HEK293T (cell line): ENCODE results near the gene CNGA4.
"Not testable (repeated sequence)": the region's sequence is repeated elsewhere in the genome, so short reads cannot be mapped to it uniquely, and the experiment has no call there.

Experiments used
- CTCF ChIA-PET: fragments of 350-600 bp; formaldehyde crosslinking; extraction: SDS; loops from one replicate; lab custom pipeline; 2021; ENCODE audit warnings: antibody characterized with exemption, inconsistent platforms; lab: Yijun Ruan, JAX
- POLR2A ChIA-PET: fragments of 350-600 bp; formaldehyde crosslinking; extraction: SDS; loops from one replicate; lab custom pipeline; 2020; ENCODE audit warnings: antibody characterized with exemption, inconsistent platforms; lab: Yijun Ruan, JAX
- DNase-seq: peaks from one replicate; pipeline ENCODE4 v3.0.0; 2012; ENCODE audit warnings: mixed read lengths; ENCODE audit errors: extremely low spot score
- ARNT ChIP-seq: fragments of 450-650 bp; IDR thresholded peaks from 2 replicates; pipeline ENCODE4 v1.6.1; 2017; ENCODE audit warnings: mild to moderate bottlenecking
- BHLHE40 ChIP-seq: fragments of 450-650 bp; IDR thresholded peaks from 2 replicates; pipeline ENCODE4 v1.6.1; 2016; ENCODE audit warnings: mild to moderate bottlenecking, moderate library complexity, borderline replicate concordance
- CTBP1 ChIP-seq: fragments of 450-650 bp; IDR thresholded peaks from 2 replicates; pipeline ENCODE4 v1.6.1; 2016; ENCODE audit warnings: borderline replicate concordance
- ELF4 ChIP-seq: fragments of 450-650 bp; IDR thresholded peaks from 2 replicates; pipeline ENCODE4 v1.6.1; 2017; ENCODE audit warnings: antibody characterized with exemption
- FOXA1 ChIP-seq: fragments of 450-650 bp; IDR thresholded peaks from 2 replicates; pipeline ENCODE4 v1.6.1; 2016; ENCODE audit warnings: mild to moderate bottlenecking
- FOXK2 ChIP-seq: fragments of 450-650 bp; IDR thresholded peaks from 2 replicates; pipeline ENCODE4 v1.6.1; 2016; ENCODE audit warnings: mild to moderate bottlenecking
- FOXM1 ChIP-seq: fragments of 450-650 bp; IDR thresholded peaks from 2 replicates; pipeline ENCODE4 v1.6.1; 2017; ENCODE audit warnings: mild to moderate bottlenecking, borderline replicate concordance
- HDGF ChIP-seq: fragments of 450-650 bp; IDR thresholded peaks from 2 replicates; pipeline ENCODE4 v1.6.1; 2017; ENCODE audit warnings: antibody characterized with exemption, borderline replicate concordance
- L3MBTL2 ChIP-seq: fragments of 450-650 bp; conservative IDR thresholded peaks from 2 replicates; pipeline ENCODE4 v1.6.1; 2016; ENCODE audit warnings: mild to moderate bottlenecking
- LEF1 ChIP-seq: fragments of 450-650 bp; IDR thresholded peaks from 2 replicates; pipeline ENCODE4 v1.6.1; 2017; ENCODE audit warnings: mild to moderate bottlenecking, borderline replicate concordance
- NFRKB ChIP-seq: fragments of 450-650 bp; IDR thresholded peaks from 2 replicates; pipeline ENCODE4 v1.6.1; 2016; ENCODE audit warnings: mild to moderate bottlenecking, moderate library complexity
- PKNOX1 ChIP-seq: fragments of 450-650 bp; IDR thresholded peaks from 2 replicates; pipeline ENCODE4 v1.6.1; 2016
- SP1 ChIP-seq: fragments of 450-650 bp; IDR thresholded peaks from 2 replicates; pipeline ENCODE4 v1.6.1; 2017
- SUZ12 ChIP-seq: fragments of 450-650 bp; IDR thresholded peaks from 2 replicates; pipeline ENCODE4 v1.6.1; 2016; ENCODE audit warnings: mild to moderate bottlenecking
- TARDBP ChIP-seq: fragments of 450-650 bp; IDR thresholded peaks from 2 replicates; pipeline ENCODE4 v1.6.1; 2016
- ZNF384 ChIP-seq: fragments of 450-650 bp; IDR thresholded peaks from 2 replicates; pipeline ENCODE4 v1.6.1; 2016

Gene CNGA4

GRCh38 chr11:6241316-6241715 lies 2.4 kb downstream of the CNGA4 start:
- no peak for TF ChIP-seq PKNOX1
- TF ChIP-seq NFRKB: no peak
- no peak for TF ChIP-seq ELF4
- TF ChIP-seq SP1: no peak
- no peak for TF ChIP-seq LEF1
- no peak for TF ChIP-seq HDGF
- TF ChIP-seq FOXK2: no peak
- TF ChIP-seq FOXM1: no peak
- no peak for TF ChIP-seq BHLHE40
- TF ChIP-seq CTBP1: no peak
- no peak for TF ChIP-seq FOXA1
- no peak for TF ChIP-seq TARDBP
- no peak for TF ChIP-seq L3MBTL2
- TF ChIP-seq ARNT: no peak
- TF ChIP-seq SUZ12: no peak
- ChIA-PET POLR2A (no interaction called here), CTCF (no interaction called here)
- no peak for DNase-seq

GRCh38 chr11:6245536-6245935 lies 6.6 kb downstream of the CNGA4 start:
- TF ChIP-seq LEF1 (no peak), CTBP1 (no peak), FOXK2 (no peak), BHLHE40 (no peak), HDGF (no peak), PKNOX1 (no peak), FOXA1 (no peak), SP1 (no peak), SUZ12 (no peak), ELF4 (no peak), NFRKB (no peak), ARNT (no peak)
- POLR2A ChIA-PET: interaction anchor here (0.9 kb wide), 1 partner anchor 11 kb away, joined by 3 read pairs; the partner anchor contains the start of gene FHIP1B
- no peak for DNase-seq
- CTCF ChIA-PET: no interaction called here

GRCh38 chr11:6248248-6248647 lies 9.4 kb downstream of the CNGA4 start:
- ChIA-PET POLR2A (no interaction called here), CTCF (interaction anchor here (1.9 kb wide), 1 partner anchor 10 kb away, joined by 6 read pairs; no protein-coding TSS in a partner anchor)
- no peak for DNase-seq
- no peak for TF ChIP-seq FOXM1
- no peak for TF ChIP-seq BHLHE40
- TF ChIP-seq PKNOX1: no peak
- no peak for TF ChIP-seq SP1
- no peak for TF ChIP-seq LEF1
- TF ChIP-seq SUZ12: no peak
- no peak for TF ChIP-seq CTBP1
- no peak for TF ChIP-seq FOXK2
- TF ChIP-seq ARNT: no peak
- no peak for TF ChIP-seq HDGF
- no peak for TF ChIP-seq FOXA1
- TF ChIP-seq ZNF384: no peak
- no peak for TF ChIP-seq L3MBTL2
- TF ChIP-seq ELF4: no peak
- no peak for TF ChIP-seq TARDBP
- no peak for TF ChIP-seq NFRKB

- POLR2A ChIA-PET, DNase-seq: not testable (repeated sequence)
- CTCF ChIA-PET: interaction anchor here (0.9 to 1.9 kb wide), 2 partner anchors 9 to 56 kb away, joined by 4 to 6 read pairs; no protein-coding TSS in a partner anchor
Measured at GRCh38 chr11:6248897-6249296, 10.0 kb downstream of the CNGA4 start.

- DNase-seq: no peak
- no peak for TF ChIP-seq ZNF384
- no peak for TF ChIP-seq BHLHE40
- no peak for TF ChIP-seq TARDBP
- no peak for TF ChIP-seq ELF4
- no peak for TF ChIP-seq PKNOX1
- TF ChIP-seq FOXA1: no peak
- TF ChIP-seq FOXM1: no peak
- no peak for TF ChIP-seq SP1
- no peak for TF ChIP-seq LEF1
- POLR2A ChIA-PET: interaction anchor here (1.5 kb wide), 1 partner anchor 15 kb away, joined by 7 read pairs; the partner anchor contains the start of gene FHIP1B
- CTCF ChIA-PET: interaction anchor here (0.5 to 2.3 kb wide), 7 partner anchors 8 to 738 kb away, joined by 3 to 22 read pairs (median 4); no protein-coding TSS in a partner anchor
Measured at GRCh38 chr11:6249770-6250555, 11.1 kb downstream of the CNGA4 start.
